Upper lobe of left lung (tissue), 4 donors: Measurements from ENCODE around the gene MIAT.

Experiments
- POLR2A ChIP-seq, 4 donors: fragments of 450-650 bp; IDR thresholded peaks; one replicate each; pipeline ENCODE4 v1.5.1; 2016 to 2017; ENCODE audit warnings: antibody characterized with exemption in 4 of 4, mild to moderate bottlenecking in 2 of 4
- POLR2AphosphoS5 ChIP-seq, 2 donors: sonication (generic); formaldehyde crosslinking; IDR thresholded peaks; one replicate each; pipeline ENCODE4 v1.5.1; 2017; ENCODE audit warnings: antibody characterized with exemption in 2 of 2
- TF ChIP-seq, protein P1 (sequence below), 6 experiments: fragments of 450-650 bp in 4 of 6; fragments of 200-600 bp in 2 of 6; sonication (generic) in 2 of 6; IDR thresholded peaks; one replicate each; pipeline ENCODE4 v1.5.1; 2016 to 2019; ENCODE audit warnings: antibody characterized with exemption in 6 of 6

DNA sequence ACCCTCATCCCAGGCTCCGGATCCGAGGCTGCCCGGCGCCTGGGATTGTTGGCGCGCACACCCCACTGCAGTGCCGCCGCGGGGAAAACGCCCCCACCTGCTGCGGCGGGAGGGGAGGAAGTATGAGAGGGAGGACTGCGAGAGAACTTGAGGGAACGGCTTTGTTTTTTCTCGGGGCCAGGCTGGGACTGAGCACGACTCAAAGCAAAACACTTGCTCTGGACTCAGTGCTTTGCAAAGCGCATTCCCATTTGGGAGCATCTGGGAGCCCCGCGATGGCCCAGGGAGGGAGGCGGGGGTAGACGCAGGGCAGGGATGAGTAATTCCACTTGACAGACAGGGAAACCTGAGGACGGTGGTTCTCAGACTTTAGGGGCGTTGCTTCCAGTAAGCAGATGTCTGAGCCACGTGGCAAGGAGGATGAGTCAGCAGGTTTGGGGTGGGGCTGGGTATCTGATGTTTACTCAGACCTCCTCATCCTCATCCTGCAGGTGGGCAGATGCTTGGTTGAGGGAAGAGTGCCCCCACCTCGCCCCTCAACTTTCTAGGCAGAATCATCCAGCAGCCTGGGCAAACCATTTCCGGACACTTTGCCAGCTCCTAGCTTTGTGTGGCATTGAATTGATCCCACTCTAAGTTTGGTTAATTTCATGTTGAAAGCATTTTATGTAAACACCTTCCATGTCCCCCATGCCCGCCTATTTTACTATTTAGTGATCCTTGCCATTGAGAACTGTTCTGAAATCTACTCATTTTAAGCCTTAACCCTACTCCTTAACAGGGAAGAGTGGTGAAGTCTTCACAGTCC is 1.5 kb downstream of the MIAT start:
- no peak for TF ChIP-seq POLR2A (IDR thresholded peaks at IDR 0.05)
- TF ChIP-seq, protein P1, sequence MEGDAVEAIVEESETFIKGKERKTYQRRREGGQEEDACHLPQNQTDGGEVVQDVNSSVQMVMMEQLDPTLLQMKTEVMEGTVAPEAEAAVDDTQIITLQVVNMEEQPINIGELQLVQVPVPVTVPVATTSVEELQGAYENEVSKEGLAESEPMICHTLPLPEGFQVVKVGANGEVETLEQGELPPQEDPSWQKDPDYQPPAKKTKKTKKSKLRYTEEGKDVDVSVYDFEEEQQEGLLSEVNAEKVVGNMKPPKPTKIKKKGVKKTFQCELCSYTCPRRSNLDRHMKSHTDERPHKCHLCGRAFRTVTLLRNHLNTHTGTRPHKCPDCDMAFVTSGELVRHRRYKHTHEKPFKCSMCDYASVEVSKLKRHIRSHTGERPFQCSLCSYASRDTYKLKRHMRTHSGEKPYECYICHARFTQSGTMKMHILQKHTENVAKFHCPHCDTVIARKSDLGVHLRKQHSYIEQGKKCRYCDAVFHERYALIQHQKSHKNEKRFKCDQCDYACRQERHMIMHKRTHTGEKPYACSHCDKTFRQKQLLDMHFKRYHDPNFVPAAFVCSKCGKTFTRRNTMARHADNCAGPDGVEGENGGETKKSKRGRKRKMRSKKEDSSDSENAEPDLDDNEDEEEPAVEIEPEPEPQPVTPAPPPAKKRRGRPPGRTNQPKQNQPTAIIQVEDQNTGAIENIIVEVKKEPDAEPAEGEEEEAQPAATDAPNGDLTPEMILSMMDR (IDR thresholded peaks at IDR 0.05) = no peak
- TF ChIP-seq POLR2AphosphoS5 (IDR thresholded peaks at IDR 0.05) = peak; percentile 20 to 58
